DOHH2 (cell line): Measurements from ENCODE around the gene WDR70.

Source experiments
- H3F3A ChIP-seq: fragments of 200-600 bp; sonication (generic), shearing (Covaris generic); 2 replicates; pipeline ENCODE4 v1.6.0; 2016; ENCODE audit warnings: antibody characterized with exemption, mild to moderate bottlenecking; ENCODE audit not compliant: control insufficient read depth, insufficient read depth
- H3K27ac ChIP-seq: fragments of 200-600 bp; sonication (generic); 2 replicates; pipeline ENCODE4 v1.5.1; 2014; ENCODE audit warnings: low read depth, mild to moderate bottlenecking, low read length, moderate library complexity
- H3K27me3 ChIP-seq: fragments of 200-600 bp; sonication (generic); 2 replicates; pipeline ENCODE4 v1.6.1; 2014; ENCODE audit warnings: mild to moderate bottlenecking, low read length, mixed read lengths; ENCODE audit not compliant: control insufficient read depth
- H3K36me3 ChIP-seq: fragments of 200-600 bp; sonication (generic); 2 replicates; pipeline ENCODE4 v1.6.1; 2014; ENCODE audit warnings: mild to moderate bottlenecking, low read length, moderate library complexity, mixed read lengths; ENCODE audit not compliant: control insufficient read depth
- H3K4me1 ChIP-seq: fragments of 200-600 bp; sonication (generic); 2 replicates; pipeline ENCODE4 v1.6.1; 2014; ENCODE audit warnings: mild to moderate bottlenecking, low read length, mixed read lengths; ENCODE audit not compliant: control insufficient read depth
- H3K4me2 ChIP-seq: fragments of 200-600 bp; sonication (generic); 2 replicates; pipeline ENCODE4 v1.6.0; 2014; ENCODE audit warnings: mild to moderate bottlenecking, low read length, moderate library complexity
- H3K4me3 ChIP-seq: fragments of 200-600 bp; sonication (generic); 2 replicates; pipeline ENCODE4 v1.5.1; 2014; ENCODE audit warnings: mild to moderate bottlenecking, low read length, mixed read lengths
- H3K79me2 ChIP-seq: fragments of 200-600 bp; sonication (generic); 2 replicates; pipeline ENCODE4 v1.6.1; 2014; ENCODE audit warnings: mild to moderate bottlenecking, low read length, mixed read lengths; ENCODE audit not compliant: control insufficient read depth
- H3K9me2 ChIP-seq: fragments of 200-600 bp; sonication (generic); replicated peaks from 2 replicates; pipeline ENCODE4 v1.6.1; 2014; ENCODE audit warnings: mild to moderate bottlenecking, low read length, mixed read lengths; ENCODE audit not compliant: control insufficient read depth
- H3K9me3 ChIP-seq: fragments of 200-600 bp; sonication (generic); 2 replicates; pipeline ENCODE4 v1.6.1; 2014; ENCODE audit warnings: antibody characterized with exemption, low read length, mixed read lengths; ENCODE audit not compliant: control insufficient read depth, insufficient read depth
- H4K20me1 ChIP-seq: fragments of 200-600 bp; sonication (generic); 2 replicates; pipeline ENCODE4 v1.6.0; 2014; ENCODE audit warnings: low read depth, mild to moderate bottlenecking, antibody characterized with exemption, low read length, moderate library complexity; ENCODE audit not compliant: control insufficient read depth, insufficient read depth
- EZH2phosphoT487 ChIP-seq: fragments of 200-600 bp; sonication (generic); IDR thresholded peaks from 2 replicates; pipeline ENCODE4 v1.6.1; 2017; ENCODE audit warnings: borderline replicate concordance, mild to moderate bottlenecking, antibody characterized with exemption, low read length, moderate library complexity, mixed read lengths
- TF ChIP-seq, protein P1 (sequence below): fragments of 200-600 bp; sonication (generic); IDR thresholded peaks from one replicate; pipeline ENCODE4 v1.5.1; 2014; ENCODE audit warnings: antibody characterized with exemption, mild to moderate bottlenecking, low read depth, low read length; ENCODE audit not compliant: poor library complexity, severe bottlenecking

Gene WDR70

DNA sequence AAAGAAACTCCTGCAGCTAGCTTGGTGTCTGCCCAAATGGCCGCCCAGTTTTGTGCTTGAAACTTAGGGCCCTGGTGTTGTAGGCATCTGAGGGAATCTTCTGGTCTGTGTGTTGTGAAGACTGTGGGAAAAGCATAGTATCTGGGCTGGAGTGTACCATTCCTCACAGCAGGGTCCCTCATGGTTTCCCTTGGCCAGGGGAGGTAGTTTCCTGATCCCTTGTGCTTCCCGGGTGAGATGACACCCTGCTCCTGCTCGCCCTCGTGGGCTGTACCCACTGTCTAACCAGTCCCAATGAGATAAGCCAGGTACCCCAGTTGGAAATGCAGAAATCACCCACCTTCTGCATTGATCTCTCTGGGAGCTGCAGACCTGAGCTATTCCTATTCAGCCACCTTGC lies 277.9 kb downstream of the WDR70 start:
- Histone ChIP-seq H3K27me3 (no peaks in the 10 kb centered on the region), H3K9me3 (no peaks in the 10 kb centered on the region), H3K9me2 (no peaks in the 10 kb centered on the region), H3K4me1 (no peaks in the 10 kb centered on the region), H3F3A (no peaks in the 10 kb centered on the region), H3K79me2 (no peaks in the 10 kb centered on the region), H4K20me1 (no peaks in the 10 kb centered on the region), H3K27ac (no peak overlapping the region), H3K36me3 (no peaks in the 10 kb centered on the region), H3K4me2 (no peak overlapping the region), H3K4me3 (no peak overlapping the region)
- TF ChIP-seq EZH2phosphoT487 = no peak
- TF ChIP-seq, protein P1, sequence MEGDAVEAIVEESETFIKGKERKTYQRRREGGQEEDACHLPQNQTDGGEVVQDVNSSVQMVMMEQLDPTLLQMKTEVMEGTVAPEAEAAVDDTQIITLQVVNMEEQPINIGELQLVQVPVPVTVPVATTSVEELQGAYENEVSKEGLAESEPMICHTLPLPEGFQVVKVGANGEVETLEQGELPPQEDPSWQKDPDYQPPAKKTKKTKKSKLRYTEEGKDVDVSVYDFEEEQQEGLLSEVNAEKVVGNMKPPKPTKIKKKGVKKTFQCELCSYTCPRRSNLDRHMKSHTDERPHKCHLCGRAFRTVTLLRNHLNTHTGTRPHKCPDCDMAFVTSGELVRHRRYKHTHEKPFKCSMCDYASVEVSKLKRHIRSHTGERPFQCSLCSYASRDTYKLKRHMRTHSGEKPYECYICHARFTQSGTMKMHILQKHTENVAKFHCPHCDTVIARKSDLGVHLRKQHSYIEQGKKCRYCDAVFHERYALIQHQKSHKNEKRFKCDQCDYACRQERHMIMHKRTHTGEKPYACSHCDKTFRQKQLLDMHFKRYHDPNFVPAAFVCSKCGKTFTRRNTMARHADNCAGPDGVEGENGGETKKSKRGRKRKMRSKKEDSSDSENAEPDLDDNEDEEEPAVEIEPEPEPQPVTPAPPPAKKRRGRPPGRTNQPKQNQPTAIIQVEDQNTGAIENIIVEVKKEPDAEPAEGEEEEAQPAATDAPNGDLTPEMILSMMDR = no peak

DNA sequence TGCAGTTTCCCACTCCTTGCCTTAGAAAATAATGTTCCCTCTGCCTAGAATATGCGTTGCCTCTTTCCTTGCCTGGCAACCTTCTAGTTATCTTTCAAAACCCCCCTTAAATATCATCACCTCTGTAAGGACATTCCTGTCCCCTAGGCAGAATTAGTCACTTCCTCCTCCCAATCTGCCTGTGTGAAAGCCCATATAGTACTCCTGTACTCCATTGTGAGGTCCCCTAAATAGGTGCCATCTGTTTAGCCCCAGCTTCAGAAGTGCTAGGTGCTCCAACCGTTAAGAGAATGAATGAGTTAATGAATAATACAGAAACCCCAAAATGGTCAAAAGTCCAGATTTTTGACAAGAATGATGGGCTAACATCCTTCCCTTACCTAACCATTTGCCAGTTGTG lies 279.3 kb downstream of the WDR70 start:
- H3K4me2 ChIP-seq = no peak overlapping the region
- H3K4me3 ChIP-seq = no peak overlapping the region
- no peak overlapping the region for H3K27ac ChIP-seq
- H3K9me2 ChIP-seq = no peaks in the 10 kb centered on the region
- TF ChIP-seq EZH2phosphoT487 = no peak
- TF ChIP-seq, protein P1 = no peak
- H3K9me3 ChIP-seq = no peaks in the 10 kb centered on the region
- no peaks in the 10 kb centered on the region for H4K20me1 ChIP-seq
- H3K4me1 ChIP-seq = no peaks in the 10 kb centered on the region
- H3F3A ChIP-seq = no peaks in the 10 kb centered on the region
- H3K27me3 ChIP-seq = no peaks in the 10 kb centered on the region
- no peaks in the 10 kb centered on the region for H3K36me3 ChIP-seq
- H3K79me2 ChIP-seq = no peaks in the 10 kb centered on the region

DNA sequence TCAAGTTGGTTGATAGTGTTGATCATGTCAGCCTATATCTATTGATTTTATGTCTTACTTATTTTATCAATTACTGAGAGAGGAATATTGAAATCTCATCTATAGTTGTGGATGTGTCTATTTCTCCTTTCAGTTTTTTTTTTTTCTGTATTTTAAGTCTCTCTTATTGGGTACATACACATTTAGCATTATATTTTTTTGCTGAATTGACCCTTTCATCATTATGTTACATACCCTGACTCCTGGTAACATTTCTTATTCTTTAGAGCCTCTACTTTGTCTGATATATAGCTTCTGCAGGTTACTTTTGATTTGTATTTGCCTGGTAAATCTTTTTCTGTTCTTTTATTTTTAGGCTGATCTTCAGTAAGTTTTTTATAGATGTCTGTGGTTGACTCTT lies 281.2 kb downstream of the WDR70 start:
- no peak for TF ChIP-seq EZH2phosphoT487
- TF ChIP-seq, protein P1 = no peak
- Histone ChIP-seq H3K9me3 (no peaks in the 10 kb centered on the region), H4K20me1 (no peaks in the 10 kb centered on the region)

More for the DNA sequence above, 281.2 kb downstream of the WDR70 start:
- H3K27me3 ChIP-seq = no peaks in the 10 kb centered on the region
- H3K9me2 ChIP-seq = no peaks in the 10 kb centered on the region
- H3K36me3 ChIP-seq = no peaks in the 10 kb centered on the region
- no peaks in the 10 kb centered on the region for H3K79me2 ChIP-seq
- H3K4me3 ChIP-seq = no peak overlapping the region
- no peaks in the 10 kb centered on the region for H3K4me1 ChIP-seq
- H3K27ac ChIP-seq = no peak overlapping the region
- no peaks in the 10 kb centered on the region for H3F3A ChIP-seq
- no peak overlapping the region for H3K4me2 ChIP-seq
